Right lobe of liver (tissue), 6 donors: ENCODE data around the gene SMIM22. TPM values are rescaled to one million over a fixed set of nuclear protein-coding genes. Genes with fewer than 3 reads are reported as not detected.

Experiments
- ATAC-seq, 4 donors: fragments of 200-7000 bp; cut with Tn5 transposase; one replicate each; pipeline ENCODE4 v1.9.1; 2020; ENCODE audit warnings: mild to moderate bottlenecking in 4 of 4, moderate library complexity in 4 of 4
- DNase-seq, 3 donors: peaks; one replicate each; pipeline ENCODE4 v3.0.0-alpha.2; 2020
- H3K27ac ChIP-seq, 3 donors: fragments of 200-600 bp; one replicate each; pipeline ENCODE4 v1.8.0; 2022
- H3K27me3 ChIP-seq, 2 donors: fragments of 200-600 bp; one replicate each; pipeline ENCODE4 v1.8.0; 2022
- H3K36me3 ChIP-seq, 4 donors: fragments of 200-600 bp; sonication (generic) in 1 of 4; one replicate each; pipeline versions ENCODE4 v1.5.1 to v1.8.0; 2017 to 2022; ENCODE audit warnings: control low read depth in 1 of 4
- H3K4me1 ChIP-seq, 4 donors: fragments of 200-600 bp; sonication (generic) in 1 of 4; one replicate each; pipeline versions ENCODE4 v1.5.1 to v1.8.0; 2017 to 2022; ENCODE audit warnings: control low read depth in 1 of 4
- H3K4me3 ChIP-seq, 3 donors: fragments of 200-600 bp; one replicate each; pipeline ENCODE4 v1.8.0; 2022
- H3K9me3 ChIP-seq, 4 donors: fragments of 200-600 bp; sonication (generic) in 1 of 4; one replicate each; pipeline versions ENCODE4 v1.5.1 to v1.8.0; 2017 to 2022; ENCODE audit warnings: control low read depth in 1 of 4
- CTCF ChIP-seq, 4 donors: fragments of 200-600 bp in 3 of 4; fragments of 450-650 bp in 1 of 4; IDR thresholded peaks; one replicate each; pipeline versions ENCODE4 v1.5.1 to v1.8.0; 2016 to 2022; ENCODE audit warnings: antibody characterized with exemption in 4 of 4, mild to moderate bottlenecking in 2 of 4
- POLR2A ChIP-seq: fragments of 450-650 bp; IDR thresholded peaks from one replicate; pipeline ENCODE4 v1.6.1; 2017; ENCODE audit warnings: antibody characterized with exemption, mild to moderate bottlenecking
- WGBS: methylation state at CpG from one replicate; pipeline ENCODE4 v1.1.6; 2018; ENCODE audit warnings: low coverage, low lambda C conversion rate; ENCODE audit not compliant: insufficient coverage; ENCODE audit errors: missing lambda C conversion rate; 5-methylcytosine and 5-hydroxymethylcytosine counted together
- intact Hi-C, 2 donors: fragments of 100-400 bp; cut with DNase I; formaldehyde crosslinking; loops; one replicate each; pipeline versions ENCODE4 v1.11.2 to v1.14.1; 2022
- total RNA-seq, 6 experiments: library from RNA; depleted of rRNA in 2 of 6; stranded (reverse); fragments of >200 nt in 2 of 6; fragmentation: NEBNext Ultra II Directional in 3 of 6; extraction: Animal tissue kit (Norgen Biotek cat#: 25700) in 3 of 6; gene quantifications; one replicate each; pipeline versions ENCODE4 v1.1.0 to v1.2.4, GENCODE V29; 2016 to 2023
- donor health status: DM: no; HTN: yes; CAD: no.
- donor health status: DM: no; HTN: no; CAD: no.
- donor health status: DM: no; HTN: no; CAD: no.
- donor health status: DM: no; HTN: yes; CAD: no.
- donor health status: DM: no; HTN: yes; CAD: no.

Gene SMIM22
- total RNA-seq, 6 experiments from 2014 or later: 0.44 to 0.95 TPM; not detected in 4

DNA sequence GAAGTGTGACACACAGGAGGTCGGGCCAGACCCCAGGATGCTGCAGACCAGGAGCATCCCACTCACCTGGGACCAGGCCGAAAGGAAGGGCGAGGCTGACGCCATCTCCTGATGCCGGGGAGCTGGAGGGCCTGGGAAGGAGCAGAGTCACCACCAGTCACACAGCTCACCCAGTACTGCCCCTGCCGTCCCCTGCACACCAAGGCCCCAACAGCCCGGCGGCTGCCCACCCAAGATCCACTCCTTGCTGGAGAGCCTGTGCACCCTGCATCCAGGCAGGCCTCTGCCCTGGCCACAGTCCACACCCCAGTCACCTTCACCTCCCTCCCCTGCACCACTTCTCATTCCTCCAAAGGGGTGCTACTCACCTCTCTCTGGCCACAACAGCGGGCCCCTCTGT, 33.0 kb upstream of the SMIM22 start:
- no peak for ATAC-seq
- no peak for DNase-seq
- no peak for TF ChIP-seq POLR2A
- Histone ChIP-seq H3K27me3 (no peaks in the 10 kb centered on the region), H3K9me3 (no peaks in the 10 kb centered on the region), H3K4me1 (peaks cover 0 to 9% (median 0%) of the 10 kb centered on the region in 4 donors), H3K4me3 (no peak overlapping the region), H3K27ac (no peak overlapping the region), H3K36me3 (peaks cover 0 to 55% (median 12%) of the 10 kb centered on the region in 4 donors)
- intact Hi-C loops: no loop called here
- WGBS: no CpG with 5 or more reads among the region's 9 CpGs

DNA sequence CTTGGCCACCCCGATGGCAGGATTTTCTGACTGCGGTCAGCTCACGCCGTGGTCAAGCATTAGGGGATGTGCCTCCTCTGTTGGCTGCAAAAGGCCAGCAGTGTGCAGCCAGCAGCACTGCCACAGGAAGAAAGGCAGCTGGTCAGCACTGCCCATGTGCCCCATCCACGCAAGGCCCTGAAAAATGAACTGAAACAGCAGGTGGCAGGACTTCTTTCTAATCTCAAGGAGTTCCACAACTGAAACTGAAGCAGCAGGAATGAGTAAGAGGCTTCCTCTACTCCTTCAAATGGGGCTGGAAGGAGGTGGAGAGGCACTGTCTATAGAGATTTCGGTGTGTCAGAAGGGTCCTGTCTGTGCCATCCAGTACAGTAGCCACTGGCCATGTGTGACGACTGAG, 31.4 kb upstream of the SMIM22 start:
- no peak overlapping the region for H3K4me3 ChIP-seq
- H3K27ac ChIP-seq: no peak overlapping the region
- intact Hi-C loops: no loop called here
- DNase-seq (no peak), ATAC-seq (no peak)
- 83% methylated on average over 2 of the region's 7 CpGs for WGBS
- H3K27me3 ChIP-seq: no peaks in the 10 kb centered on the region
- TF ChIP-seq CTCF (IDR thresholded peaks at IDR 0.05): no peak
- TF ChIP-seq POLR2A: no peak
- H3K4me1 ChIP-seq: peaks cover 0 to 18% (median 4%) of the 10 kb centered on the region in 4 donors
- peaks cover 0 to 43% (median 7%) of the 10 kb centered on the region in 4 donors for H3K36me3 ChIP-seq
- H3K9me3 ChIP-seq: no peaks in the 10 kb centered on the region

DNA sequence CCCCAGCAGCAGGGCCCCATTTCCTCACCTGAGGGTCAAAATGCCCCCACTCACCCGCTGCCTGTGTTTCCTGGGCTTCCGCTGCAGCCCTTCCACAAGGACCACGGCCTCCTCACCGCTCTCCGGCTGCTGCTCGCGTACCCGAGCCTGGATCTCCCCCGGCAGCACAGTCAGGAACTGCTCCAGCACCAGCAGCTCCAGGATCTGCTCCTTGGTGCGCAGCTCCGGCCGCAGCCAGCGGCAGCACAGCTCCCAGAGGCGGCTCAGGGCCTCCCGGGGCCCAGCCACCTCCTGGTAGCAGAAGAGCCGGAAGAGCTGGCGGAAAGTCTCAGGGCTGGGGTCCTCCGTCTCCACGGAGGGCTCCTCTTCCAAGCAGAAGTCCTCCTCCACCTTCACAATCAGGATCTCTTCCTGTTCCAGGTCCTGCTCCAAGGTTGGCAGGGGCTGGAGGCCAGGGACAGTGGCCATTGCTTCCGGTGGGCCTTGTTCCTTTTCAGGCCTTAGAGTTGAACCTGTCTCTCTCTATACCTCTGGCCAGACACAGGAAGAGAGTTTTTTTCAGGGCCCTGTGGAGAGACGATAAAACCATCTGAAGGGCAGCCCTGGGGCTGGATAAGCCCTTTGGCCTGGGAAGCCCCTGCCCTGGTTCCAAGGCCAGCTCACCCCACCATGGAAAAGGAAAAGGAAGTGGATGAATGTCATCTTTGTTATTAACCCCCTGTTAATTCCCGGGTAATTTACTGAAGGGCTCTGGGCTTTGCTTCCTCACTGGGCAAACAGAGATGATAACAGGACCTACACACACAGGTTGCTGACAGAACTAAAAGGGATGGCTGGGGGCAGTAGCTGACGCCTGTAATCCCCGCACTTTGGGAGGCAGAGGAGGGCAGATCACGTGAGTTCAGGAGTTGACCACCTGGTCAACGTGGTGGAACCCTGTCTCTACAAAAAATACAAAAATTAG, 29.4 kb upstream of the SMIM22 start:
- intact Hi-C loops: no loop called here
- no peak for DNase-seq
- ATAC-seq: no peak
- no peaks in the 10 kb centered on the region for H3K9me3 ChIP-seq
- H3K4me1 ChIP-seq: peaks cover 0 to 18% (median 4%) of the 10 kb centered on the region in 4 donors
- WGBS: 15% methylated on average over 6 of the region's 26 CpGs
- H3K27ac ChIP-seq: peak overlapping the region in 1 of 3 donors; percentile 13
- TF ChIP-seq CTCF (IDR thresholded peaks at IDR 0.05) (no peak), POLR2A (no peak)
- peak overlapping the region; percentile 97 to 99 (median 98) for H3K4me3 ChIP-seq
- H3K36me3 ChIP-seq: peaks cover 0 to 27% (median 5%) of the 10 kb centered on the region in 4 donors
- no peaks in the 10 kb centered on the region for H3K27me3 ChIP-seq

GRCh38 chr16:4766875-4767628, 28.1 kb upstream of the SMIM22 start, which contains the start of gene ZNF500:
TSS of gene ZNF500 (minus strand) at chr16:4767162. CDS start at chr16:4765978, 1,184 bp downstream.
- intact Hi-C loops: no loop called here
- Histone ChIP-seq H3K36me3 (peaks cover 0 to 17% (median 5%) of the 10 kb centered on the region in 4 donors), H3K4me3 (peak within 1 kb of the TSS; percentile 97 to 99 (median 98)), H3K27ac (peak within 1 kb of the TSS; percentile 74 to 79 (median 77)), H3K9me3 (no peaks in the 10 kb centered on the region), H3K4me1 (peaks cover 0 to 18% (median 4%) of the 10 kb centered on the region in 4 donors), H3K27me3 (no peaks in the 10 kb centered on the region)
- DNase-seq: peak; percentile 98
- peak; percentile 90 to 95 (median 92) for ATAC-seq
- WGBS: 11% methylated on average over 6 of the region's 72 CpGs
- TF ChIP-seq POLR2A (peak; percentile 61), CTCF (IDR thresholded peaks at IDR 0.05) (peak in 1 of 4 donors; percentile 6)
